ENCODE data around the gene SCN1B.

SCN1B gene

DNA sequence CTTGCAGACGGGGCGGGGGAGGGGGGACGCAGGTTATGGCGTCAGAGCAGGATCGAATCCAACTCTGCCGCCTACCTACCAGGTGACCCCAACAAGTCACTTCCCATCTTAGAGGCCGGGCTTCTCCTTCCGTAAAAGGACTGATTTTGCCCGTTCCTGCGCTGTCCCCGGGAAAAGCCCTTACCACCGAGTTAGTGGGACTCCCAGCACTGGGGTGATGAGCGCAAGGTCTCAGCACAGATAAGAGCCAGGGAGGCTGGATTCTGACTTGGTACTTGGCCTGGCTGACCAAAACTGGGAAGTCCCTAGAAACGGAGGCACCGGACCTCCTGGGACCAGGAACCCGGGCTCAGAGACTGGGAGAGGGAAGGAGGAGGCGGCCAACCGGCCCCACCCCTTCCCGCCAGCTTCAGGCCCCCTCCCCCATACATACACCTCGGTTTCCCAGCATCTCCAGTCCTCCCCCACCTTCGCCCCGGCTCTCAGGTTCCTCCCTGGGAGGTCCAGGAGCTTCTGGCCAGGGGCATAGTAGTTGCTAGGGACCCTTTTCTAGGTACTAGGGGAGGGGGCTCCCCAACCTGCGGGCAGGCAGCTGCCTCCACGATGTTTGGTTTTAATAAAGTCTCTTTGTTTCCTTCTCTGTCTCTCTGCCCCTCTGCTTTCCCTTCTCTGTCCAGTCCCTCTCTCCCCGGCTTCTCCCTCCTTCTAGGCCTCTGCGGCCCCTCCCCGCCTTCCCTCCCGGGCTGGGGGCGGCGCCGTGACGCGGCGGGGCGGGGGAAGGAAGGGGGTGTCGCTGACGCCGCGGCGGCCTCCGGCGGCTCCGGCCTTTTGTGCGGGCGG lies 30.6 kb upstream of the SCN1B start, which contains the start of gene GRAMD1A:
TSS of gene GRAMD1A (plus strand) at position 826 of the 840 bp plus-strand sequence. CDS start 156 bp downstream, outside the sequence.
- H3K27ac ChIP-seq: no peak within 1 kb of the TSS
- H3K27me3 ChIP-seq (ENCODE audit: insufficient read depth, low read depth): no peaks in the 10 kb centered on the region
- H3K4me1 ChIP-seq (ENCODE audit: low read depth, poor library complexity, severe bottlenecking): peaks cover 4% of the 10 kb centered on the region
- peak within 1 kb of the TSS; percentile 51; the same call in 1 of the 2 replicates for H3K4me2 ChIP-seq
- H3K4me3 ChIP-seq (IDR thresholded peaks at IDR 0.05; ENCODE audit: insufficient read depth, low read depth, low read length): no peak within 1 kb of the TSS
- no peaks in the 10 kb centered on the region for H4K20me1 ChIP-seq (ENCODE audit: insufficient read depth)
- no peaks in the 10 kb centered on the region for H3K36me3 ChIP-seq (ENCODE audit: insufficient read depth)
- TF ChIP-seq, protein P1, sequence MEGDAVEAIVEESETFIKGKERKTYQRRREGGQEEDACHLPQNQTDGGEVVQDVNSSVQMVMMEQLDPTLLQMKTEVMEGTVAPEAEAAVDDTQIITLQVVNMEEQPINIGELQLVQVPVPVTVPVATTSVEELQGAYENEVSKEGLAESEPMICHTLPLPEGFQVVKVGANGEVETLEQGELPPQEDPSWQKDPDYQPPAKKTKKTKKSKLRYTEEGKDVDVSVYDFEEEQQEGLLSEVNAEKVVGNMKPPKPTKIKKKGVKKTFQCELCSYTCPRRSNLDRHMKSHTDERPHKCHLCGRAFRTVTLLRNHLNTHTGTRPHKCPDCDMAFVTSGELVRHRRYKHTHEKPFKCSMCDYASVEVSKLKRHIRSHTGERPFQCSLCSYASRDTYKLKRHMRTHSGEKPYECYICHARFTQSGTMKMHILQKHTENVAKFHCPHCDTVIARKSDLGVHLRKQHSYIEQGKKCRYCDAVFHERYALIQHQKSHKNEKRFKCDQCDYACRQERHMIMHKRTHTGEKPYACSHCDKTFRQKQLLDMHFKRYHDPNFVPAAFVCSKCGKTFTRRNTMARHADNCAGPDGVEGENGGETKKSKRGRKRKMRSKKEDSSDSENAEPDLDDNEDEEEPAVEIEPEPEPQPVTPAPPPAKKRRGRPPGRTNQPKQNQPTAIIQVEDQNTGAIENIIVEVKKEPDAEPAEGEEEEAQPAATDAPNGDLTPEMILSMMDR (conservative IDR thresholded peaks at IDR 0.05; ENCODE audit: low read depth, low read length): no peak
- peak within 1 kb of the TSS; percentile 89 for H2AFZ ChIP-seq (ENCODE audit: low read depth)
- peak within 1 kb of the TSS; percentile 14; the same call in 1 of the 2 replicates for H3K9ac ChIP-seq
- H3K79me2 ChIP-seq (ENCODE audit: insufficient read depth, low read depth): no peaks in the 10 kb centered on the region

DNA sequence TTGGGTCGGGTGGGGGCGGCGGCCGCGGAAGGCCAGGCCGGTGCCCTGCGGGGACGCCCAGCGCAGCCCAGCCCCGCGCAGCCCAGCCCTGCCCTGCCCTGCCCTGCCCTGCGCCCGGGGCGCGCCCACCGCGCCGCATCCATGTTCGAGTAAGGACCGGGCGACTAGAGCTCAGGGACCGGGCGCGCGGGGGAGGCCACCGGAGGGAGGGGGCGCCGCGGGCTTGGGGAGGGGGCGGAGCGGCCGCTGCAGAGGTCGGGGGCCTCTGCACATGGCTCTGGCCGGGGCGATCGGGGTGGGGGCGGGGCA lies 30.0 kb upstream of the SCN1B start:
- H3K36me3 ChIP-seq (ENCODE audit: insufficient read depth): no peaks in the 10 kb centered on the region
- H2AFZ ChIP-seq (ENCODE audit: low read depth): peak overlapping the region; percentile 89; the same call in 1 of the 2 replicates
- peak overlapping the region; percentile 14; the same call in 1 of the 2 replicates for H3K9ac ChIP-seq
- H3K4me2 ChIP-seq: no peak overlapping the region
- H3K79me2 ChIP-seq (ENCODE audit: insufficient read depth, low read depth): no peaks in the 10 kb centered on the region
- H4K20me1 ChIP-seq (ENCODE audit: insufficient read depth): no peaks in the 10 kb centered on the region
- H3K27ac ChIP-seq: no peak overlapping the region
- TF ChIP-seq, protein P1 (conservative IDR thresholded peaks at IDR 0.05; ENCODE audit: low read depth, low read length): no peak
- H3K4me1 ChIP-seq (ENCODE audit: low read depth, poor library complexity, severe bottlenecking): peaks cover 4% of the 10 kb centered on the region
- no peaks in the 10 kb centered on the region for H3K27me3 ChIP-seq (ENCODE audit: insufficient read depth, low read depth)
- H3K4me3 ChIP-seq (IDR thresholded peaks at IDR 0.05; ENCODE audit: insufficient read depth, low read depth, low read length): no peak overlapping the region

DNA sequence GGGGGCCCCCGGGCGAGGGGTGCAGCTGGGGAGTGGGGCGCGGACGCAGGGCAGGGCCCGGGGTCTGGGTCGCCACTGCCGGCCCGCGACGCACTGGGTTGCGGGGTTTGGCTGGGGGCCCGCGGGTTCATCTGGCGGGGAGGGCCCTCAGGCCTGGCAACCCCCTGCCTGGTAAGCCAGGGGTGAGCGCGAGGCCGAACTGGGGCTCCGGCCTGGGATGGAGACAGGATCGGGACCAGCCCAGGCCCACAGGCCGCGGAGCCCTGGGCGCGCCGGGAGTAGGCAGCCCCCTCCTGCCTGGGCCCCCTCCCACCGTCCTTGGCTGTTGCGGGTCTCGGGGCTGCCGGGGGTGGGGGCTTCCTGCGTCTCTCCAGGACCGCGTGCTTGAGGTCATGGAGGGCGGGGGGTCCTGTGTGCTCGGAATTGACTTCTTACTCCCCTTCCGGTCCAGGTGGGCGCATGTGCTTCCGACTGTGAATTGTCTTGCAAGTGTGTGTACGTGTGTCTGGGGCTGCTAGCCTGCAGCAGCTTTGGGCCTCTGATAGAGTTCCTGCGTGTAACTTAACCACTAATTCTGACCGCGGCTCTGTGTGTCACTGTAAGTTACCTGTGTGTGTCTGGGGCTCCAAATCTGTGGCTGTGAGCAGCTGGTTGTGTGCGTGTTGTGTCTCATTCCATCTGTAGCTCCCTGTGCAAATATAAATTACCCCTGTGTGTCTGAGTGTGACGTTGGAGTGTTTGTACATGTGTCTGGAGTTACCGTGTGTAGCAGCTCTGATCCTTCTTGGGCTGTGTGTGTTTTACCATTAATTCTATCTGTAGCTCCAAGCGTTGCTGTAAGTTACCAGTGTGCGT lies 29.4 kb upstream of the SCN1B start:
- Histone ChIP-seq H4K20me1 (ENCODE audit: insufficient read depth) (no peaks in the 10 kb centered on the region), H3K9ac (peak overlapping the region; percentile 14; the same call in 1 of the 2 replicates), H3K4me3 (IDR thresholded peaks at IDR 0.05; ENCODE audit: insufficient read depth, low read depth, low read length) (no peak overlapping the region), H3K27ac (no peak overlapping the region), H2AFZ (ENCODE audit: low read depth) (no peak overlapping the region), H3K4me1 (ENCODE audit: low read depth, poor library complexity, severe bottlenecking) (peaks cover 4% of the 10 kb centered on the region), H3K79me2 (ENCODE audit: insufficient read depth, low read depth) (no peaks in the 10 kb centered on the region), H3K27me3 (ENCODE audit: insufficient read depth, low read depth) (no peaks in the 10 kb centered on the region), H3K36me3 (ENCODE audit: insufficient read depth) (no peaks in the 10 kb centered on the region), H3K4me2 (peak overlapping the region; percentile 33; the same call in 1 of the 2 replicates)
- TF ChIP-seq, protein P1 (conservative IDR thresholded peaks at IDR 0.05; ENCODE audit: low read depth, low read length): no peak

DNA sequence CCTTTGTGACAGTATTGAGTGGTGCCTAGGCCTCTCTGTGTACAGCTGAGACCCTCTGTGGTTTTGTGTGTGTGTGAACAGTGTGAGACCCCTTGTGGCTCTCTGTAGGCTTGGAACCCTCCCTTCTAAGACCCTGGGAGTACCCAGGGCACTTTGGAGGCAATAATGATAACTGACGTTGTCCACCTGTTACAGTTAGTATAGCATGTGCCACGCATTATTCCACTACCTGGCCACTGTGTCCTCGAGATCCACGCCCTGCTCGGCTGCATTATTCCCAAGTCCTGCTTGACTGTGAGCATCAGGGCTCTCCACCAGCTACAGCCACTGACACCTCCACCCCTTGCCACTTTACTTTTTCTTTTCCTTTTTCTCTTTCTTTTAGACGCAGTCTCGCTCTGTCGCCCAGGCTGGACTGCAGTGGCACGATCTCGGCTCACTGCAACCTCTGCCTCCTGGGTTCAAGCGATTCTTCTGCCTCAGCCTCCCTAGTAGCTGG lies 28.2 kb upstream of the SCN1B start:
- Histone ChIP-seq H4K20me1 (ENCODE audit: insufficient read depth) (no peaks in the 10 kb centered on the region), H3K27me3 (ENCODE audit: insufficient read depth, low read depth) (no peaks in the 10 kb centered on the region), H2AFZ (ENCODE audit: low read depth) (no peak overlapping the region), H3K27ac (no peak overlapping the region), H3K4me1 (ENCODE audit: low read depth, poor library complexity, severe bottlenecking) (peaks cover 4% of the 10 kb centered on the region), H3K36me3 (ENCODE audit: insufficient read depth) (no peaks in the 10 kb centered on the region), H3K4me3 (IDR thresholded peaks at IDR 0.05; ENCODE audit: insufficient read depth, low read depth, low read length) (no peak overlapping the region), H3K79me2 (ENCODE audit: insufficient read depth, low read depth) (no peaks in the 10 kb centered on the region), H3K4me2 (no peak overlapping the region), H3K9ac (no peak overlapping the region)
- TF ChIP-seq, protein P1 (conservative IDR thresholded peaks at IDR 0.05; ENCODE audit: low read depth, low read length): no peak

All from KMS-11 (cell line).